ENCODE data around the gene FBXO31.

DNA sequence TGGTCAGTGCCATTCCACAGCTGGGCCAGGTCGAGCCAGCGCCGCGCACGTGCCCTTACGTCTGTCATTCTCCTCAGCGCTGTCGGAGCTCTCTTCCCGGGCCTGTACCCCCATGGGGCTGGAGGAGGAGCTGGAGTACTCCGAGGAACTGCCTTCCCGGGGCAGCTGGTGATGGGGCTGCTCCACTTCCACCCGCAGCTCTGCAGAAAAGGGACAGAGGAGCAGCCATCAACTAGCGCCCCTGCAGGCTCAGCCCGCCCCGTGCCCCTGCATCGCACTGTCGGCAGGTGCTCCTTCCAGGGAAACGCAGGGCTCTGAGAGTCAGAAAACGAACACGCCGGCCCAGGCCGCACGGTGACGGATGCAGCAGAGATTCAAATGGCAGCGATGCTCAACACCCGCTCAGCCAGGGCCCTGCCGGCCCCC is 29.4 kb upstream of the FBXO31 start:
- TF ChIP-seq, protein P1, sequence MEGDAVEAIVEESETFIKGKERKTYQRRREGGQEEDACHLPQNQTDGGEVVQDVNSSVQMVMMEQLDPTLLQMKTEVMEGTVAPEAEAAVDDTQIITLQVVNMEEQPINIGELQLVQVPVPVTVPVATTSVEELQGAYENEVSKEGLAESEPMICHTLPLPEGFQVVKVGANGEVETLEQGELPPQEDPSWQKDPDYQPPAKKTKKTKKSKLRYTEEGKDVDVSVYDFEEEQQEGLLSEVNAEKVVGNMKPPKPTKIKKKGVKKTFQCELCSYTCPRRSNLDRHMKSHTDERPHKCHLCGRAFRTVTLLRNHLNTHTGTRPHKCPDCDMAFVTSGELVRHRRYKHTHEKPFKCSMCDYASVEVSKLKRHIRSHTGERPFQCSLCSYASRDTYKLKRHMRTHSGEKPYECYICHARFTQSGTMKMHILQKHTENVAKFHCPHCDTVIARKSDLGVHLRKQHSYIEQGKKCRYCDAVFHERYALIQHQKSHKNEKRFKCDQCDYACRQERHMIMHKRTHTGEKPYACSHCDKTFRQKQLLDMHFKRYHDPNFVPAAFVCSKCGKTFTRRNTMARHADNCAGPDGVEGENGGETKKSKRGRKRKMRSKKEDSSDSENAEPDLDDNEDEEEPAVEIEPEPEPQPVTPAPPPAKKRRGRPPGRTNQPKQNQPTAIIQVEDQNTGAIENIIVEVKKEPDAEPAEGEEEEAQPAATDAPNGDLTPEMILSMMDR (IDR thresholded peaks at IDR 0.05) = no peak
- TF ChIP-seq POLR2AphosphoS5 (IDR thresholded peaks at IDR 0.05) = no peak
